Activated B cell treated with CpG ODN at 0.5 μM for 24 hours (primary cell): ENCODE measurements around the gene SCUBE3. TPM values are rescaled to one million over a fixed set of nuclear protein-coding genes. Genes with fewer than 3 reads are reported as not detected.
A peak's percentile ranks its signal among the peaks of the same experiment; 100 is the strongest.

Experiments
- ATAC-seq: fragments of 200-7000 bp; cut with Tn5 transposase; one replicate; pipeline ENCODE4 v1.10.0; 2021; ENCODE audit warnings: low read depth, mild to moderate bottlenecking, moderate library complexity
- CTCF ChIA-PET: fragments of 350-600 bp; sonication (Branson Sonifier 250); formaldehyde crosslinking; loops from one replicate; lab custom pipeline; 2021; ENCODE audit warnings: antibody characterized with exemption; lab: Charles Lee
- POLR2A ChIA-PET: fragments of 350-600 bp; sonication (Branson Sonifier 250); formaldehyde crosslinking; loops from one replicate; lab custom pipeline; 2021; ENCODE audit warnings: antibody characterized with exemption; lab: Charles Lee
- DNase-seq: peaks from one replicate; pipeline ENCODE4 v3.0.0; 2022
- H3K27ac Mint-ChIP-seq: one replicate; pipeline ENCODE4 v1.8.0; 2020; ENCODE audit warnings: mixed read lengths
- H3K27me3 Mint-ChIP-seq: one replicate; pipeline ENCODE4 v1.8.0; 2021; ENCODE audit warnings: mixed read lengths
- H3K36me3 Mint-ChIP-seq: one replicate; pipeline ENCODE4 v1.8.0; 2021; ENCODE audit warnings: low read depth, mixed read lengths
- H3K4me1 Mint-ChIP-seq: one replicate; pipeline ENCODE4 v1.8.0; 2021; ENCODE audit warnings: mixed read lengths
- H3K4me3 Mint-ChIP-seq: one replicate; pipeline ENCODE4 v1.8.0; 2020; ENCODE audit warnings: mild to moderate bottlenecking, mixed read lengths
- H3K9me3 Mint-ChIP-seq: one replicate; pipeline ENCODE4 v1.8.0; 2020; ENCODE audit warnings: mixed read lengths
- intact Hi-C: fragments of 100-400 bp; cut with micrococcal nuclease; formaldehyde crosslinking; loops from one replicate; pipeline ENCODE4 v1.15.1; 2024
- total RNA-seq: library from RNA; stranded (reverse); gene quantifications from 2 replicates; pipeline ENCODE4 v1.2.3, GENCODE V29; 2022
- TF ChIP-seq, protein P1 (sequence below): fragments of 200-600 bp; IDR thresholded peaks from one replicate; pipeline ENCODE4 v1.8.0; 2022; ENCODE audit warnings: antibody characterized with exemption, mild to moderate bottlenecking

Gene SCUBE3
- not detected in 2 replicates for total RNA-seq

DNA sequence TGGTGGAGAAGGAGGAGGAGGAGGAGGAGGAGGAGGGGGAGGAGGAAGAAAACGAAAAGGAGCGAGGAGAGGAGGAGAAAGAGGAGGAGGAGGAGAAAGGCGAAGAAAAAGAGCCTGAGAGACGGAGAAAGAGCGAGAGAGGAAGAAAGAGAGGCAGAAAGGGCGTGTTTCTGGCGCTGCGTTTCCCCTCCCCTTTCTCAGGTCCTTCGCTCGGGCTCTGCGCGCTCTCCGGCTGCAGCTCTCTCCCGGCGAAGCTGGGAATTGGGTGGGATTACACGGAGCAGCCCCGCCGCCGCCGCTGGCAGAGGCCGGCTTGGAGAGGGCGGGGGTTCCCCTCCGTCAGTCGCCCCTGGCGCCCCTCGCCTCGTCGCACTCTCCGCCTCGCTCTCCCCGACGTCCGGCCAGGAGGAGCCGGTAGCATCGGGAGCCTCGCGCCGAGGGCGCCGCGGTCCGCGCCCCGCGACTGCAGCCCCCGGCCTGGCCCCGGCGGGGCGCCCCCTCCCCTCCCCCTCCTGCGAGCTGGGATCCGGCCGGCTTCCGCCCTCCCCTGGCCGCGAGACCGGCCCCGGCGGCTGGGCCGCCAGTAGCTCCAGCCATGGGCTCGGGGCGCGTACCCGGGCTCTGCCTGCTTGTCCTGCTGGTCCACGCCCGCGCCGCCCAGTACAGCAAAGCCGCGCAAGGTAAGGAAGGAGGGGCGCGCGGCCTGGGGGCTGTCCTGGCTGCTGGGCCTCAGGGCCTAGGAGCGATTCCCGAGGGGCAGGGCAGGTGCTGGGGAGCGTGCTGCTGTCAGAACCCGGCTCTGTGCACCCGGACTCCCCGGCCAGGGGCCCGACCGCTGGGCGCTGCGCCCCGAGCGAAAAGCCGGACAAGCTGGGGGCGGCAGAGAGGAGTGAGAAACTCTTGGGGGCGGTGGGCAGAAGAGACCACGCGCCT is at the start of gene SCUBE3:
SCUBE3 (plus strand) TSS at position 133 of the 933 bp plus-strand sequence; CDS start at position 596, 463 bp downstream.
- no peaks in the 10 kb centered on the region for H3K9me3 Mint-ChIP-seq
- H3K36me3 Mint-ChIP-seq = no peaks in the 10 kb centered on the region
- TF ChIP-seq, protein P1, sequence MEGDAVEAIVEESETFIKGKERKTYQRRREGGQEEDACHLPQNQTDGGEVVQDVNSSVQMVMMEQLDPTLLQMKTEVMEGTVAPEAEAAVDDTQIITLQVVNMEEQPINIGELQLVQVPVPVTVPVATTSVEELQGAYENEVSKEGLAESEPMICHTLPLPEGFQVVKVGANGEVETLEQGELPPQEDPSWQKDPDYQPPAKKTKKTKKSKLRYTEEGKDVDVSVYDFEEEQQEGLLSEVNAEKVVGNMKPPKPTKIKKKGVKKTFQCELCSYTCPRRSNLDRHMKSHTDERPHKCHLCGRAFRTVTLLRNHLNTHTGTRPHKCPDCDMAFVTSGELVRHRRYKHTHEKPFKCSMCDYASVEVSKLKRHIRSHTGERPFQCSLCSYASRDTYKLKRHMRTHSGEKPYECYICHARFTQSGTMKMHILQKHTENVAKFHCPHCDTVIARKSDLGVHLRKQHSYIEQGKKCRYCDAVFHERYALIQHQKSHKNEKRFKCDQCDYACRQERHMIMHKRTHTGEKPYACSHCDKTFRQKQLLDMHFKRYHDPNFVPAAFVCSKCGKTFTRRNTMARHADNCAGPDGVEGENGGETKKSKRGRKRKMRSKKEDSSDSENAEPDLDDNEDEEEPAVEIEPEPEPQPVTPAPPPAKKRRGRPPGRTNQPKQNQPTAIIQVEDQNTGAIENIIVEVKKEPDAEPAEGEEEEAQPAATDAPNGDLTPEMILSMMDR = no peak
- POLR2A ChIA-PET = no interaction called here
- DNase-seq (peak; percentile 18), ATAC-seq (no peak)
- CTCF ChIA-PET = interaction anchor here (1.0 kb wide), 1 partner anchor 8 kb away, joined by 4 read pairs; no protein-coding TSS in a partner anchor
- H3K27ac Mint-ChIP-seq = no peak within 1 kb of the TSS
- intact Hi-C loops = no loop called here
- H3K4me1 Mint-ChIP-seq = peaks cover 9% of the 10 kb centered on the region
- peaks cover 54% of the 10 kb centered on the region for H3K27me3 Mint-ChIP-seq
- peak within 1 kb of the TSS; percentile 70 for H3K4me3 Mint-ChIP-seq

DNA sequence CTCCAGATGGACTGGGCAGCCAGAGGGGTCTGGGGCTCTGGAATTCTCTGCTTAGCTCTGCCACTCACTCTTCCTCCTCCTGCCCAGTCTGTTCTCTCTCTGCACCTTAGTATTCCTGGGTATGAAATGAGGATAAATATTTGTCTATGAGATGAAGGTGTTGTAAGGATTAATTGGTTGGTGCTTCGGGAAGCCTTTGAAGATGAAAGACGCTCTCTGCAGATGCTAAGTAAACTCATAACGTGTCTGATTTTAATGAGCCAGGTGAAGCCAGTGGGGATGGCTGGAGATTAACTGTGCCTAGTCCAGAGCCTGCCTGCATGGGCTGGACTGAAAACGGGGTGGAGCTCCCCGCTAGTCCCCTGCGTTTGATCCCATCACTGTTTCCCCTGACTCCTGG is 49.5 kb upstream of the SCUBE3 start:
- Mint-ChIP-seq H3K4me3 (no peak overlapping the region), H3K9me3 (no peaks in the 10 kb centered on the region), H3K36me3 (no peaks in the 10 kb centered on the region), H3K27ac (no peak overlapping the region), H3K4me1 (no peaks in the 10 kb centered on the region), H3K27me3 (peaks cover 14% of the 10 kb centered on the region)
- TF ChIP-seq, protein P1 = no peak
- ChIA-PET CTCF (no interaction called here), POLR2A (interaction anchor here (0.6 kb wide), 1 partner anchor 301 kb away, joined by 5 read pairs; no protein-coding TSS in a partner anchor)
- ATAC-seq (no peak), DNase-seq (no peak)
- intact Hi-C loops = no loop called here

DNA sequence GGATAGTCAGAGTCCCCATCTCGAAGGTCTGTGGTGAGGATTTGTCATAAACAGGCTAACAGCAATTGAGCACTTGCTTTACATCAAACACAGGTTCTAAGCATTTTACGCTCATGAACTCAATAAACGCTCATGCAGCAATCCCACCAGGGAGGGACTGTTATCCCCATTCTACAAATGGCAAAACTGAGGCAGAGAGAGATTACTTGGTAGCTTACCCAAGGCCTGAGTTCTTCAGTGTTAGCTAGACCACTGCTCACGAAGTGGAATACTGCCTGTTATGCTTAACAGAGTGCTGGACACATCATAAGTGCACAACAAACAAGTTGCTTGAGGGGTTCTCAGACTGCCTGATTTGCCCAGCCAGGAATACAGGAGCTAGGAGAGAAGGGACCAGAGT is 48.9 kb upstream of the SCUBE3 start:
- no peak for ATAC-seq
- H3K9me3 Mint-ChIP-seq = no peaks in the 10 kb centered on the region
- no peaks in the 10 kb centered on the region for H3K4me1 Mint-ChIP-seq
- ChIA-PET POLR2A (interaction anchor here (0.6 kb wide), 1 partner anchor 300 kb away, joined by 5 read pairs; no protein-coding TSS in a partner anchor), CTCF (no interaction called here)
- DNase-seq = no peak
- H3K4me3 Mint-ChIP-seq = no peak overlapping the region
- H3K36me3 Mint-ChIP-seq = no peaks in the 10 kb centered on the region
- peaks cover 14% of the 10 kb centered on the region for H3K27me3 Mint-ChIP-seq
- H3K27ac Mint-ChIP-seq = no peak overlapping the region
- TF ChIP-seq, protein P1 = no peak
- intact Hi-C loops = no loop called here

DNA sequence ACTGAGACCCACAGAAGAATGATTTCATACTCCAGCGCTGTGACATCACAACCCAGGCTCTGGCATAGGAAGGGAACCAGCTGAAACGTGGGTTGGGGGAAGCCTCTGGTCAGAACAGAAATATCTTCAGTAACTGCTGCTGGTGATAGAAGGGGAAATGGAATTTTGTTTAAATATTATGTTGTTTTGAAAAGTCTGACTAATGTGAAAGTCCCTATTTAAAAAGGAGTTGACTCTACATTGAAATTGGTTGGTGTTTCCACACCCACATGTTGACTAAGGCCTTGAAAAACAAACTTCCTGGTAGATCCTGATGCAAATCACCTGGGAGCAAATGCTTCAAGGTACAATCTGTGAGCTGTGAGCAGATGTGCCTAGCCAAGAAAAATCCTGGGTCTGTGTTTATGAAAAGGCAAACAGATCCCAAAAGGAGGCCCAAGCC is 48.1 kb upstream of the SCUBE3 start:
- H3K36me3 Mint-ChIP-seq = no peaks in the 10 kb centered on the region
- ChIA-PET CTCF (no interaction called here), POLR2A (no interaction called here)
- no peaks in the 10 kb centered on the region for H3K4me1 Mint-ChIP-seq
- no peak overlapping the region for H3K4me3 Mint-ChIP-seq
- DNase-seq (no peak), ATAC-seq (no peak)
- H3K9me3 Mint-ChIP-seq = no peaks in the 10 kb centered on the region
- H3K27me3 Mint-ChIP-seq = peaks cover 17% of the 10 kb centered on the region
- TF ChIP-seq, protein P1 = no peak
- intact Hi-C loops = no loop called here
- H3K27ac Mint-ChIP-seq = no peak overlapping the region

DNA sequence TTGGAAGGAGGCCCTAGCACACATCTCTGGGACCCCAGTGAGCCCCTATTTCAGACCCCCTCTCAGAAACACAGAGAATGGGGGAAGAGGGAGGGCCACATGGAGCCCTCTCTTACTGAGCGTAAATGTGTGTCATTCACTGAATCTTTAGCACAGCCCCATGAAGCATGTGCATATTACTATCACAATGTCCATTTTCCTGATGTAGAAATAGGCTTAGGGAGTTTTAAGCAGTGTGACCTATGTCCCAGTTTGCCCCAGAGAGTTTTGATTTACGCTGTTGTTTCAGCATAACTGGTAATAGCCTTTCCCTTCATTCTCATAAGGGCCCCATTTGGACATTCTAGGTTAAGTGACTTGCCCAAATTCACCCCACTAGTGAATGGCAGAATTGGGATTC is 47.6 kb upstream of the SCUBE3 start:
- POLR2A ChIA-PET = no interaction called here
- ATAC-seq (no peak), DNase-seq (no peak)
- Mint-ChIP-seq H3K9me3 (no peaks in the 10 kb centered on the region), H3K4me1 (no peaks in the 10 kb centered on the region), H3K27me3 (peaks cover 17% of the 10 kb centered on the region), H3K4me3 (no peak overlapping the region), H3K27ac (no peak overlapping the region), H3K36me3 (no peaks in the 10 kb centered on the region)
- intact Hi-C loops = no loop called here
- TF ChIP-seq, protein P1 = no peak
- CTCF ChIA-PET = no interaction called here
